Embryonic facial prominence (tissue), 1 donor: ENCODE data around the gene SYT17.

Experiments used
- DNase-seq: peaks from one replicate; pipeline ENCODE4 v3.0.0-alpha.2; 2016; ENCODE audit errors: extremely low spot score

The SYT17 gene

GRCh38 chr16:19215705-19216104 is 47.7 kb downstream of the SYT17 start:
- no peak for DNase-seq

GRCh38 chr16:19218581-19218980 is 50.5 kb downstream of the SYT17 start:
- no peak for DNase-seq

- no peak for DNase-seq
Observed at GRCh38 chr16:19219836-19220235, 51.8 kb downstream of the SYT17 start.

- no peak for DNase-seq
Observed at GRCh38 chr16:19223235-19224170, 55.5 kb downstream of the SYT17 start.

GRCh38 chr16:19225651-19226050 is 57.6 kb downstream of the SYT17 start:
- DNase-seq: no peak

GRCh38 chr16:19227643-19228042 is 59.6 kb downstream of the SYT17 start:
- no peak for DNase-seq

GRCh38 chr16:19228052-19228451 is 60.0 kb downstream of the SYT17 start:
- DNase-seq: no peak

GRCh38 chr16:19228575-19228974 is 60.5 kb downstream of the SYT17 start:
- DNase-seq: no peak

GRCh38 chr16:19230575-19230974 is 62.5 kb downstream of the SYT17 start:
- DNase-seq: no peak

GRCh38 chr16:19231881-19232280 is 63.8 kb downstream of the SYT17 start:
- DNase-seq: no peak

GRCh38 chr16:19232988-19233387 is 64.9 kb downstream of the SYT17 start:
- no peak for DNase-seq

- no peak for DNase-seq
Observed at GRCh38 chr16:19235478-19235877, 67.4 kb downstream of the SYT17 start.

- no peak for DNase-seq
Observed at GRCh38 chr16:19235886-19236285, 67.8 kb downstream of the SYT17 start.

- no peak for DNase-seq
Observed at GRCh38 chr16:19236561-19237209, 68.6 kb downstream of the SYT17 start.

GRCh38 chr16:19238406-19238805 is 70.4 kb downstream of the SYT17 start:
- DNase-seq: no peak

GRCh38 chr16:19239511-19240155 is 71.6 kb downstream of the SYT17 start:
- DNase-seq: no peak

- no peak for DNase-seq
Observed at GRCh38 chr16:19240494-19240893, 72.5 kb downstream of the SYT17 start.

GRCh38 chr16:19241512-19241911 is 73.5 kb downstream of the SYT17 start:
- DNase-seq: no peak

- DNase-seq: no peak
Observed at GRCh38 chr16:19242186-19242585, 74.1 kb downstream of the SYT17 start.

- no peak for DNase-seq
Observed at GRCh38 chr16:19242987-19243575, 75.0 kb downstream of the SYT17 start.

- DNase-seq: no peak
Observed at GRCh38 chr16:19245326-19245925, 77.4 kb downstream of the SYT17 start.

GRCh38 chr16:19252904-19253303 is 84.9 kb downstream of the SYT17 start:
- no peak for DNase-seq
